Upper lobe of left lung (tissue), 6 donors: ENCODE data around the gene MINDY3. TPM values are rescaled to one million over a fixed set of nuclear protein-coding genes. Genes with fewer than 3 reads are reported as not detected.
A peak's percentile ranks its signal among the peaks of the same experiment; 100 is the strongest.

Experiments used
- ATAC-seq, 2 donors: fragments of 200-7000 bp; cut with Tn5 transposase; one replicate each; pipeline ENCODE4 v1.9.1; 2022; ENCODE audit warnings: mild to moderate bottlenecking in 2 of 2, moderate library complexity in 2 of 2; ENCODE audit not compliant: low FRiP score in 2 of 2
- DNase-seq, 2 donors: peaks; one replicate each; pipeline ENCODE4 v3.0.0-alpha.2; 2019 to 2020
- H3K27ac ChIP-seq, 4 donors: fragments of 200-600 bp; sonication (generic); one replicate each; pipeline ENCODE4 v1.5.1; 2016 to 2019
- H3K27me3 ChIP-seq, 4 donors: fragments of 200-600 bp; sonication (generic); one replicate each; pipeline ENCODE4 v1.5.1; 2017 to 2019
- H3K36me3 ChIP-seq, 4 donors: fragments of 200-600 bp; sonication (generic); one replicate each; pipeline ENCODE4 v1.5.1; 2016 to 2019
- H3K4me1 ChIP-seq, 4 donors: fragments of 200-600 bp; sonication (generic); one replicate each; pipeline ENCODE4 v1.5.1; 2018 to 2019
- H3K4me3 ChIP-seq, 4 donors: fragments of 200-600 bp; sonication (generic); one replicate each; pipeline ENCODE4 v1.5.1; 2017 to 2019; ENCODE audit warnings: mild to moderate bottlenecking in 2 of 4, moderate library complexity in 1 of 4
- H3K9me3 ChIP-seq, 4 donors: fragments of 200-600 bp; sonication (generic); one replicate each; pipeline ENCODE4 v1.5.1; 2018 to 2019
- CTCF ChIP-seq, 6 experiments: fragments of 450-650 bp in 4 of 6; fragments of 200-600 bp in 2 of 6; sonication (generic) in 2 of 6; IDR thresholded peaks; one replicate each; pipeline ENCODE4 v1.5.1; 2016 to 2019; ENCODE audit warnings: antibody characterized with exemption in 6 of 6
- EP300 ChIP-seq, 4 donors: sonication (generic); formaldehyde crosslinking; IDR thresholded peaks; one replicate each; pipeline ENCODE4 v1.5.1; 2017; ENCODE audit warnings: antibody characterized with exemption in 4 of 4, control low read depth in 2 of 4
- POLR2A ChIP-seq, 4 donors: fragments of 450-650 bp; IDR thresholded peaks; one replicate each; pipeline ENCODE4 v1.5.1; 2016 to 2017; ENCODE audit warnings: antibody characterized with exemption in 4 of 4, mild to moderate bottlenecking in 2 of 4
- POLR2AphosphoS5 ChIP-seq, 2 donors: sonication (generic); formaldehyde crosslinking; IDR thresholded peaks; one replicate each; pipeline ENCODE4 v1.5.1; 2017; ENCODE audit warnings: antibody characterized with exemption in 2 of 2
- whole genome bisulfite sequencing, 2 donors: methylation state at CpG; one replicate each; pipeline ENCODE4 v1.1.5; 2017 to 2018; 5-methylcytosine and 5-hydroxymethylcytosine counted together
- total RNA-seq, 6 donors: library from RNA; depleted of rRNA in 4 of 6; stranded (reverse); fragments of >200 nt in 4 of 6; gene quantifications; one replicate each; pipeline versions ENCODE4 v1.1.0 to v1.2.1, GENCODE V29; 2016 to 2021
- donor health status: DM: no; HTN: no; CAD: no; lungs with moderate emphysema.
- donor health status: DM: no; HTN: yes; CAD: no; lungs with severe emphysema.

MINDY3 gene
- total RNA-seq, 6 donors from 2014 or later: 10.8 to 39.8 (median 26.5) TPM

DNA sequence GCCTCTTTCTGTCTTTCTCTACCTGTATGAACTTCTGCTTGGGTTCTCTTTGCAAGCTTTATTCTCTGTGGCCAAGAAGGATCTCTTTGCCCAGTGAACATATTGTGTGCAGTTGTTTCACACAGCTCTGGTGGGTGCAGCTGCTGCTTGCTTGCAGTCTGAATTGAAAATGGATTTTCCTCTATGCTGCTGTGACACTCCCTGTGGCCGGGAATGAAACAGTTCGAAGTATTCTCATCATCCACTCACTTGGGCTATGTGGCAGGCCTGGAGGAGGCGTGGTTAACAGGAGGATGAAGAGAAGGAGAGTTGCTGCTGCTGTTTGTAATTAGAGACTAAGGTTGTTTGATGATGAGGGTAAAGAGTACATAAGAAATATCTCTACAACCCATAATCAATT lies 112.2 kb downstream of the MINDY3 start:
- Histone ChIP-seq H3K4me3 (no peak overlapping the region), H3K9me3 (no peaks in the 10 kb centered on the region), H3K36me3 (no peaks in the 10 kb centered on the region), H3K27ac (peak overlapping the region in 1 of 4 donors; percentile 34), H3K27me3 (no peaks in the 10 kb centered on the region), H3K4me1 (no peaks in the 10 kb centered on the region)
- no peak for TF ChIP-seq POLR2AphosphoS5 (IDR thresholded peaks at IDR 0.05)
- TF ChIP-seq POLR2A (IDR thresholded peaks at IDR 0.05): no peak
- TF ChIP-seq CTCF (IDR thresholded peaks at IDR 0.05): no peak
- no peak for TF ChIP-seq EP300 (IDR thresholded peaks at IDR 0.05)
- WGBS, 2 donors: 32 to 57% methylated on average over 3 of the region's 3 CpGs
- peak in 1 of 2 donors; percentile 29 for ATAC-seq
- DNase-seq: no peak

- TF ChIP-seq POLR2AphosphoS5 (IDR thresholded peaks at IDR 0.05): no peak
- no peak for TF ChIP-seq POLR2A (IDR thresholded peaks at IDR 0.05)
- TF ChIP-seq CTCF (IDR thresholded peaks at IDR 0.05): no peak
- no peak for TF ChIP-seq EP300 (IDR thresholded peaks at IDR 0.05)
- Histone ChIP-seq H3K4me3 (no peak overlapping the region), H3K27me3 (no peaks in the 10 kb centered on the region), H3K36me3 (no peaks in the 10 kb centered on the region), H3K4me1 (no peaks in the 10 kb centered on the region), H3K27ac (peak overlapping the region in 1 of 4 donors; percentile 34), H3K9me3 (no peaks in the 10 kb centered on the region)
- WGBS, 2 donors: 74 to 78% methylated on average over 3 of the region's 3 CpGs
- no peak for ATAC-seq
- no peak for DNase-seq
These were observed 112.7 kb downstream of the MINDY3 start for GRCh38 chr10:15747632-15748031.

DNA sequence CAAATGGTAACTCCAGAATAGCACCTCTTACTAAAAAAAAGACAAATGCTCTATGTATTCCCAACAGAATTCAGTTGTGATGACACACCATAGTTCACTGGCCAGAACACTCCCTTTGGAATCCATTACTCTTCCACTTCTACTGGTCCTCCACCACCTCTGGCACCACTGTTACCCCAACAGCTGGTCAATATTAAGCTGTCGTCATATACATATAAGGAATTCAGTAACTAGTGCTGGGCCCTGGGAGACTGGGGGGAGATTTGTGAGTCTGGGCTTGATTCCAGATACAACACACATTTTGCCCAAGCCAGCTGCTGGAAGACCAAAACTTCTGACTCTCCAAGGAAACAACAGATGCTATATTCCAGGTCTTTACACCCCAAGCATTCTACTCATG lies 114.6 kb downstream of the MINDY3 start:
- TF ChIP-seq POLR2A (IDR thresholded peaks at IDR 0.05) (no peak), EP300 (IDR thresholded peaks at IDR 0.05) (no peak), POLR2AphosphoS5 (IDR thresholded peaks at IDR 0.05) (no peak), CTCF (IDR thresholded peaks at IDR 0.05) (no peak)
- DNase-seq (no peak), ATAC-seq (peak in 1 of 2 donors; percentile 39)

GRCh38 chr10:15744217-15744865 lies 116.0 kb downstream of the MINDY3 start:
- WGBS, 2 donors: 39 to 63% methylated on average over 7 of the region's 7 CpGs
- peak in 1 of 2 donors; percentile 27 for DNase-seq
- peak in 1 of 2 donors; percentile 35 for ATAC-seq
- no peaks in the 10 kb centered on the region for H3K36me3 ChIP-seq
- H3K9me3 ChIP-seq: no peaks in the 10 kb centered on the region
- no peaks in the 10 kb centered on the region for H3K4me1 ChIP-seq
- TF ChIP-seq CTCF (IDR thresholded peaks at IDR 0.05) (peak in 5 of 6 experiments; percentile 32 to 54 (median 42)), EP300 (IDR thresholded peaks at IDR 0.05) (no peak)
- H3K4me3 ChIP-seq: no peak overlapping the region
- H3K27ac ChIP-seq: no peak overlapping the region
- no peaks in the 10 kb centered on the region for H3K27me3 ChIP-seq

More for the DNA sequence above, 114.6 kb downstream of the MINDY3 start:
- Histone ChIP-seq H3K27ac (no peak overlapping the region), H3K4me3 (no peak overlapping the region), H3K4me1 (no peaks in the 10 kb centered on the region), H3K27me3 (no peaks in the 10 kb centered on the region), H3K9me3 (no peaks in the 10 kb centered on the region), H3K36me3 (no peaks in the 10 kb centered on the region)
- WGBS, 2 donors: 90 to 100% methylated on average over 1 of the region's 1 CpG

GRCh38 chr10:15743443-15743842 lies 116.9 kb downstream of the MINDY3 start:
- DNase-seq: no peak
- no peaks in the 10 kb centered on the region for H3K9me3 ChIP-seq
- peak overlapping the region in 1 of 4 donors; percentile 27 for H3K27ac ChIP-seq
- H3K4me1 ChIP-seq: no peaks in the 10 kb centered on the region
- H3K27me3 ChIP-seq: no peaks in the 10 kb centered on the region
- H3K4me3 ChIP-seq: no peak overlapping the region
- TF ChIP-seq POLR2A (IDR thresholded peaks at IDR 0.05): no peak
- TF ChIP-seq POLR2AphosphoS5 (IDR thresholded peaks at IDR 0.05): no peak
- no peak for TF ChIP-seq EP300 (IDR thresholded peaks at IDR 0.05)
- no peak for TF ChIP-seq CTCF (IDR thresholded peaks at IDR 0.05)
- WGBS, 2 donors: 76 to 90% methylated on average over 2 of the region's 2 CpGs
- no peaks in the 10 kb centered on the region for H3K36me3 ChIP-seq
- ATAC-seq: no peak
